Stomach (tissue), 19 donors: ENCODE data around the gene OR2A1. TPM values are rescaled to one million over a fixed set of nuclear protein-coding genes. Genes with fewer than 3 reads are reported as not detected.
"Not testable (repeated sequence)": the region's sequence is repeated elsewhere in the genome, so short reads cannot be mapped to it uniquely, and the experiment has no call there.

ENCODE experiments used
- DNase-seq, 2 donors: peaks; one replicate each; pipeline versions ENCODE4 v3.0.0 to v3.0.0-alpha.2; 2013 to 2019
- H3K27ac ChIP-seq, 5 donors: fragments of 200-600 bp in 4 of 5; sonication (generic) in 4 of 5; one replicate each; pipeline ENCODE4 v1.5.1; 2013 to 2019; ENCODE audit warnings: mild to moderate bottlenecking in 1 of 5, moderate library complexity in 1 of 5
- H3K27me3 ChIP-seq, 3 donors: fragments of 200-600 bp; sonication (generic); one replicate each; pipeline ENCODE4 v1.5.1; 2017 to 2019; ENCODE audit warnings: mixed run types in 1 of 3
- H3K36me3 ChIP-seq, 4 donors: fragments of 200-600 bp; sonication (generic); 1 replicate in 3 of 4; 2 replicates in 1 of 4; pipeline ENCODE4 v1.5.1; 2016 to 2019
- H3K4me1 ChIP-seq, 4 donors: fragments of 200-600 bp; sonication (generic); one replicate each; pipeline ENCODE4 v1.5.1; 2016 to 2019
- H3K4me3 ChIP-seq, 4 donors: fragments of 200-600 bp; sonication (generic) in 3 of 4; one replicate each; pipeline ENCODE4 v1.5.1; 2016 to 2019; ENCODE audit warnings: mild to moderate bottlenecking in 1 of 4
- H3K9me3 ChIP-seq, 4 donors: fragments of 200-600 bp; sonication (generic); one replicate each; pipeline ENCODE4 v1.5.1; 2016 to 2019
- WGBS, 5 donors: extraction: QIAGEN DNeasy Blood & Tissue Kit in 3 of 5; methylation state at CpG; one replicate each; pipeline versions ENCODE4 v1.1.5 to v1.1.7; 2013 to 2018; 5-methylcytosine and 5-hydroxymethylcytosine counted together
- intact Hi-C: fragments of 100-400 bp; cut with DNase I; formaldehyde crosslinking; loops from one replicate; pipeline ENCODE4 v1.15.1; 2023; ENCODE audit warnings: low total_unique reads
- long read RNA-seq, 10 donors: transcript quantifications; one replicate each; lab custom pipeline, GENCODE V29; 2026
- polyA plus RNA-seq, 3 donors: library from polyadenylated mRNA; stranded (reverse); fragments of 200-250 nt; gene quantifications; one replicate each; pipeline ENCODE4 v1.2.3, GENCODE V29; 2013
- total RNA-seq, 5 donors: library from RNA; depleted of rRNA; stranded (reverse); fragments of >200 nt; gene quantifications; one replicate each; pipeline versions ENCODE4 v1.1.0 to v1.2.3, GENCODE V29; 2014 to 2016
- donor health status: healthy with polysubstance abuse.
- donor health status: Bipolar disorder and iron deficiency.
- donor health status: healthy.

The OR2A1 gene
- under 1 TPM in 1 of 5 donors, not detected in 4; 0.37 TPM for total RNA-seq
- polyA plus RNA-seq = under 1 TPM in 1 of 3 donors, not detected in 2; 0.05 TPM
- long read RNA-seq, donor 1 = 0 reads
- long read RNA-seq, donor 2 = 0 reads
- long read RNA-seq, donor 3 = 0 reads
- long read RNA-seq, donor 4 = 0 reads
- long read RNA-seq, donor 5 = 0 reads
- long read RNA-seq, donor 6, partial matches to known transcripts = 0 of 1 reads
- long read RNA-seq, donor 6, other reads (novel, unspliced or antisense) = 0 of 1 reads
- long read RNA-seq, donor 7 = 0 reads
- long read RNA-seq, donor 8 = 0 reads
- long read RNA-seq, donor 9 = 0 reads
- long read RNA-seq, donor 10 = 0 reads

DNA sequence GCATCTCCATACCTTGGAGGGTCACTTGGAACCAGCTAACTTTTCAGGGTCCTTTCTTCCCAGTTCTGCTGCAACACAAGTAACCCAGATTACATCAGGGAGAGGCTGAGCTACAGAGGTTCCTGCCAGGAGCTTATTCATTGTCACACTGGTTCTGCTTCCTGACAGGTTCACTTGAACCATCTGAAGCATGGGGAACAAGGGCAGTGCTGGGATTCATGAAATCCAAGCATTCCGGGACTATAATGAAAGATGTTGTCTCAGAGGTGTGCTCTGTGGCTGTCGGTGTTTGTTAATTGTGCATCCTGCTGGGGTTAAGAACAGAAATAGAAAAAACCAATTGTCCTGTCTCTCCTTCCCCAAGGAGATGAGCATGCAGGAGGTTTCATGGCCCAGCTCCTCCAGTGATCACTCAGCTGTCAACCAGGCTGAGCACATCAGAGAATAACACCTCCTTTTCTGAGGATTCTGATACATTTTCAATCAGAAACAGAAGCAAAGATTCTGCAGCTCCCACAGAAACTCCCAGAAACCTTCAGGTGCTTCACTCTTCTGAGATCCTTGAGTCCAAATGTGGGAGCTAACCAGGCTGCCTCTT lies at the start of gene OR2A1:
OR2A1 (plus strand) TSS at position 548 of the 598 bp plus-strand sequence. CDS start 5,706 bp downstream, outside the sequence.
- DNase-seq, intact Hi-C loops, H3K9me3 ChIP-seq, H3K36me3 ChIP-seq, H3K4me3 ChIP-seq, H3K27ac ChIP-seq, H3K27me3 ChIP-seq, H3K4me1 ChIP-seq: not testable (repeated sequence)
- WGBS, 5 donors = 82 to 92% methylated on average over 2 of the region's 2 CpGs; no CpG with 5 or more reads in 3 of the 5 donors

DNA sequence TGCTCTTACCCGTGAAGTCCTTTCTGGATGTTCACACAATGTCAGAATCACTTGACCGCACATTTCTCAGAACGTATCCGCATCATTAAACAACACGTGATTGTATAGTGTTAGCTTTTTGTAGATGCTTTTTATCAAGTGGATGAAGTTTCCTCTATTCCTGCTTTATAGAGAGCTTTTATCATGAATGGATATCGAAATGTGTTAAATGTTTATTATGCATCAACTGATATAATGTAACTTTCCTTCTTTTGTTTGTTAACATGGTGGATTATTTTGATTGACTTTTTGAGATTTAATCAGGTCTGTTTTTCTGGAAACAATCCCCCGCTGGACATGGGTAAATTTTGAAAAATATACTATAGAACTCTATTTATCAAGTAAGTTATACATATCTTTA lies 47.5 kb upstream of the OR2A1 start, which contains the start of gene OR2A7:
OR2A7 (minus strand) TSS at position 101 of the 400 bp plus-strand sequence. CDS start 5,164 bp downstream, outside the sequence.
- H3K9me3 ChIP-seq, H3K4me3 ChIP-seq, H3K36me3 ChIP-seq, intact Hi-C loops, DNase-seq, H3K4me1 ChIP-seq, H3K27me3 ChIP-seq, H3K27ac ChIP-seq: not testable (repeated sequence)
- 91 to 97% (median 94%) methylated on average over 4 to 6 of the region's 7 CpGs for WGBS, 5 donors

GRCh38 chr7:144269188-144269587 lies 43.0 kb upstream of the OR2A1 start, which contains the start of gene CTAGE8:
Gene CTAGE8, minus strand, starts transcription at chr7:144269288. Its CDS starts 38 bp downstream, at chr7:144269250.
- H3K4me1 ChIP-seq, H3K4me3 ChIP-seq, H3K27me3 ChIP-seq, H3K27ac ChIP-seq, DNase-seq, H3K9me3 ChIP-seq, intact Hi-C loops, H3K36me3 ChIP-seq: not testable (repeated sequence)
- WGBS, 5 donors = 100% methylated on average over 2 of the region's 19 CpGs; no CpG with 5 or more reads in 4 of the 5 donors

DNA sequence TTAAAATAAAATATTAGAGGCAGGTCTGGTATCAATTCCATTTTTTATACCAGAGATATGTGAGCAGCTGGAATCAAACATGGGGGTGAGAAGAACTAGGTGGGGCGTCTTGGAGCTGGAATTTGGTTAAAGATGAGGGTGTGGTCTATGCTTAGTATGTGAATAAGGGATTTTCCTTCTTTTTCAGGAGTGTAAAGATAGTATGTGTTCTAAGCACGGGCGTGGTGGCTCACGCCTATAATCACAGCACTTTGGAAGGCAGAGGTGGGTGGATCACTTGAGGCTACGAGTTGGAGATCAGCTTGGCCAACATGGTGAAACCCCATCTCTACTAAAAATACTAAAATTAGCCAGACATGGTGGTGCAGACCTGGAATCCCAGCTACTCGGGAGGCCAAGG lies 36.9 kb upstream of the OR2A1 start:
- DNase-seq, H3K4me1 ChIP-seq, H3K36me3 ChIP-seq, intact Hi-C loops, H3K9me3 ChIP-seq, H3K4me3 ChIP-seq, H3K27ac ChIP-seq, H3K27me3 ChIP-seq: not testable (repeated sequence)
- WGBS, 5 donors = 90 to 100% (median 96%) methylated on average over 4 of the region's 6 CpGs

GRCh38 chr7:144280010-144280409 lies 32.2 kb upstream of the OR2A1 start:
- H3K27me3 ChIP-seq, H3K4me3 ChIP-seq, H3K27ac ChIP-seq, intact Hi-C loops, H3K36me3 ChIP-seq, H3K4me1 ChIP-seq, H3K9me3 ChIP-seq, DNase-seq: not testable (repeated sequence)
- 83 to 100% (median 97%) methylated on average over 2 to 4 of the region's 6 CpGs for WGBS, 5 donors

DNA sequence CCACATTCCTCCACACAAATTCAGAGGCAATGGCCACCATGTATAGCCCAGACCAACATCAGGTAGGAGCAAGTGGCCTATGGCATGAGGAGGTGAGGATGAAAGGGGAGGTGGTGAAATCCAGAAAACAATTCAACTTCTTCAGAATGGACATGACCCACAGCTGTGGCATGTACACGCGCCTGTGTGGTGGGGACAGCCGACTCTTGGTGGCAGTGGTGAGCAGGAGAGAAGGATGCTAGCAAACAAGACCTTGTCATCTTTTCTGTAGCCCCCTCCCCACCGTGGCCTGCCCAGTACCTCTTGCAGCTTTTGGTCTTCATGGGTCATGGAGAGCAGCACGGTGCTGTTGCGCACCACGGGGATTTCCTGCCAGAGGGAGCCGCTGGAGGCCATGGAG lies 30.2 kb upstream of the OR2A1 start:
- H3K9me3 ChIP-seq, H3K27me3 ChIP-seq, H3K36me3 ChIP-seq, H3K4me1 ChIP-seq, DNase-seq, H3K27ac ChIP-seq, intact Hi-C loops, H3K4me3 ChIP-seq: not testable (repeated sequence)
- WGBS, 5 donors = no CpG with 5 or more reads among the region's 8 CpGs

GRCh38 chr7:144282490-144282889 lies 29.7 kb upstream of the OR2A1 start:
- H3K27ac ChIP-seq, intact Hi-C loops, H3K4me1 ChIP-seq, H3K4me3 ChIP-seq, H3K27me3 ChIP-seq, DNase-seq, H3K9me3 ChIP-seq, H3K36me3 ChIP-seq: not testable (repeated sequence)
- WGBS, 5 donors = 86 to 100% (median 96%) methylated on average over 2 to 4 of the region's 4 CpGs

GRCh38 chr7:144283716-144284115 lies 28.5 kb upstream of the OR2A1 start:
- H3K4me3 ChIP-seq, intact Hi-C loops, H3K27ac ChIP-seq, DNase-seq, H3K9me3 ChIP-seq, H3K27me3 ChIP-seq, H3K36me3 ChIP-seq, H3K4me1 ChIP-seq: not testable (repeated sequence)
- no CpG with 5 or more reads among the region's 6 CpGs for WGBS, 5 donors

DNA sequence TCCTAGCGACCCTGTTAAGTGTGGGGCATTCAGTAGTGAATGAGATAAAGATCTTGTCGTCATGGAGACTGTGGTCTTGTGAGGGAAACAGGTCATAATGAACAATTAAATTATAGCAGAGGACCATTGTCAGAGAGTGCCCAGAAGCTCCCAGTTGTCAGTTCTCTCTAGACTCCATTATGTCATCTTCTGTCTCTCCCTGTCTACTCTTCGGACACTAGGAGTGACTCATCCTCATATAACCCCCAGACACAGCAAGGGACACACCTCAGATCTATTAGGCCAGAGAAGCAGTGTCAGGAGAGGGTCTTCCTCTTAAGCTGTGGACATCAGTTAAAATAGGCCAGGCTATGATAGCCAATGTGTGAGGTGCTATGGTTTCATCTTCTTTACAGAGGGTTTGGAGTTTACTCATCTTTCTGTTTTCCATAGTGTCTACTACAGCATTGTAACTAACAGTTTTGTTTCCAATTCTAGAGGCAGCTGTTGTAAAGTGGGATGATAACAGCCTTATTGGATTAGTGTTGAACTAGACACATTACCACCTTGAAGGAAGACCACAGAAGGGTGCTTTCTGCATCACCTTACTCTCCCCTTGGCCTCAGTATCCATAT lies 24.9 kb upstream of the OR2A1 start:
- intact Hi-C loops, H3K36me3 ChIP-seq, H3K9me3 ChIP-seq, H3K4me1 ChIP-seq, H3K27me3 ChIP-seq, DNase-seq, H3K27ac ChIP-seq, H3K4me3 ChIP-seq: not testable (repeated sequence)
- no CpG with 5 or more reads among the region's 3 CpGs for WGBS, 5 donors

DNA sequence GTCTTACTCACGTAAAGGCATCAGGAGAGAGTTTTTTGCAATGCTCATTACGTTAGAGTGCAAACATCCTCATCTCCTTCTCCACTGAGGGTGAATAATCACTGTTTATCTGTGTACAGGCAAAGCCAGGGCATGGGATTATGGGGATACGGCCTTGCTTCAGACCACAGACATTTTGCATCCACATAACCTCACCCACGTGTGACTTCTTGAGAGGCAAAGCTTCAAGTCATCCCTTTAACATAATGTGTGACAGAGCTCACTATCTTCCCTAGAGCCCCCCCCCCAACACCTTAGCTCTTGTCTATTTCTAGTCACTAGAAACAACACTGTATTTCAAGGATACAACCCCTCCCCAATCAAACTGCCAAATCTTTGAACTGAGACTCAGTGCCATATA lies 20.6 kb upstream of the OR2A1 start:
- peak in 1 of 2 donors; percentile 1 for DNase-seq
- H3K9me3 ChIP-seq, intact Hi-C loops, H3K27me3 ChIP-seq, H3K4me1 ChIP-seq, H3K36me3 ChIP-seq, H3K4me3 ChIP-seq, H3K27ac ChIP-seq: not testable (repeated sequence)
- WGBS, 5 donors = 33 to 44% (median 38%) methylated on average over 2 of the region's 4 CpGs

GRCh38 chr7:144292384-144293161 lies 19.6 kb upstream of the OR2A1 start:
- not testable (repeated sequence) for DNase-seq

More at GRCh38 chr7:144292384-144293161, 19.6 kb upstream of the OR2A1 start:
- H3K9me3 ChIP-seq, H3K4me1 ChIP-seq, intact Hi-C loops, H3K36me3 ChIP-seq, H3K27ac ChIP-seq, H3K27me3 ChIP-seq, H3K4me3 ChIP-seq: not testable (repeated sequence)
- WGBS, 5 donors = 70 to 95% (median 92%) methylated on average over 2 to 3 of the region's 14 CpGs
